SU-DHL-6 (cell line): Measurements from ENCODE around the gene ZMYND10.

Experiments
- CTCF ChIP-seq: fragments of 200-600 bp; sonication (generic); IDR thresholded peaks from one replicate; pipeline ENCODE4 v1.5.1; 2017; ENCODE audit warnings: antibody characterized with exemption, mild to moderate bottlenecking, low read length, moderate library complexity; ENCODE audit not compliant: insufficient read depth, poor library complexity, severe bottlenecking
- EZH2phosphoT487 ChIP-seq: fragments of 200-600 bp; sonication (generic), shearing (Covaris generic); conservative IDR thresholded peaks from 2 replicates; pipeline ENCODE4 v1.6.1; 2018; ENCODE audit warnings: mild to moderate bottlenecking, antibody characterized with exemption, low read length, moderate library complexity, mixed read lengths

- TF ChIP-seq CTCF (no peak), EZH2phosphoT487 (no peak)
Measured at GRCh38 chr3:50299638-50299928, 45.9 kb downstream of the ZMYND10 start.
